B cell (primary cell): ENCODE measurements around the gene CPNE5.

Experiments
- EZH2 ChIP-seq: IDR thresholded peaks from 2 replicates; pipeline ENCODE4 v1.6.1; 2012; ENCODE audit warnings: borderline replicate concordance, low read depth, mild to moderate bottlenecking, moderate library complexity, low read length; ENCODE audit not compliant: insufficient read depth, poor library complexity, severe bottlenecking
- TF ChIP-seq, protein P1 (sequence below): fragments of 200-600 bp; IDR thresholded peaks from one replicate; pipeline ENCODE4 v1.8.0; 2022; ENCODE audit warnings: antibody characterized with exemption, mild to moderate bottlenecking

DNA sequence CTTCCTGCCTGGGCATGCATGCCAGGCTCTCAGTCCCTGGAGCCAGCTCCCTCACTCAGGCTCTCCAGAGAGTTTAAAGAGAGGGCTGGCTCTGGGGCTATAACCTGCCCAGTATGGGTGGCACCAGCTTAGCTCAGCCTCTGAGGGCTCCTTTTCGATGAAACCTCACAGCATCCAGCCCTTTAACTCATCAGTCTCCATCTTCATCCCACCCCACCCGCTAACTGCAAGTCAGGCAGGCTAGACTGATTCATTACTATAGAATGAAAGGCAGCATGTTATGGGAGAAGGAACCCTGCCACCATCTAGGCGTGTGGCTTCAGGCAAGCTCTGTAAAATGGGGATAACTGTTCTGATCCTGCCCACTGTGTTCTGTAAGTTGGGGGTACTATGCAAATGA is 88.2 kb downstream of the CPNE5 start:
- no peak for TF ChIP-seq EZH2
- TF ChIP-seq, protein P1, sequence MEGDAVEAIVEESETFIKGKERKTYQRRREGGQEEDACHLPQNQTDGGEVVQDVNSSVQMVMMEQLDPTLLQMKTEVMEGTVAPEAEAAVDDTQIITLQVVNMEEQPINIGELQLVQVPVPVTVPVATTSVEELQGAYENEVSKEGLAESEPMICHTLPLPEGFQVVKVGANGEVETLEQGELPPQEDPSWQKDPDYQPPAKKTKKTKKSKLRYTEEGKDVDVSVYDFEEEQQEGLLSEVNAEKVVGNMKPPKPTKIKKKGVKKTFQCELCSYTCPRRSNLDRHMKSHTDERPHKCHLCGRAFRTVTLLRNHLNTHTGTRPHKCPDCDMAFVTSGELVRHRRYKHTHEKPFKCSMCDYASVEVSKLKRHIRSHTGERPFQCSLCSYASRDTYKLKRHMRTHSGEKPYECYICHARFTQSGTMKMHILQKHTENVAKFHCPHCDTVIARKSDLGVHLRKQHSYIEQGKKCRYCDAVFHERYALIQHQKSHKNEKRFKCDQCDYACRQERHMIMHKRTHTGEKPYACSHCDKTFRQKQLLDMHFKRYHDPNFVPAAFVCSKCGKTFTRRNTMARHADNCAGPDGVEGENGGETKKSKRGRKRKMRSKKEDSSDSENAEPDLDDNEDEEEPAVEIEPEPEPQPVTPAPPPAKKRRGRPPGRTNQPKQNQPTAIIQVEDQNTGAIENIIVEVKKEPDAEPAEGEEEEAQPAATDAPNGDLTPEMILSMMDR = no peak
